ENCODE data around the gene PHKB.
A peak's percentile ranks its signal among the peaks of the same experiment; 100 is the strongest.

PHKB gene

GRCh38 chr16:47625115-47625567 lies 164.0 kb downstream of the PHKB start:
- DNase-seq (ENCODE audit: low read depth in 2 of 2): no peak

GRCh38 chr16:47626246-47626645 lies 165.1 kb downstream of the PHKB start:
- DNase-seq (ENCODE audit: low read depth in 2 of 2): no peak

GRCh38 chr16:47627085-47627639 lies 166.0 kb downstream of the PHKB start:
- no peak for DNase-seq (ENCODE audit: low read depth in 2 of 2)

- no peak for DNase-seq (ENCODE audit: low read depth in 2 of 2)
These were observed 166.6 kb downstream of the PHKB start for GRCh38 chr16:47627721-47628120.

- no peak for DNase-seq (ENCODE audit: low read depth in 2 of 2)
These were observed 170.0 kb downstream of the PHKB start for GRCh38 chr16:47631131-47631530.

- DNase-seq (ENCODE audit: low read depth in 2 of 2): no peak
These were observed 173.0 kb downstream of the PHKB start for GRCh38 chr16:47634126-47634525.

GRCh38 chr16:47634727-47635126 lies 173.6 kb downstream of the PHKB start:
- no peak for DNase-seq (ENCODE audit: low read depth in 2 of 2)

- DNase-seq (ENCODE audit: low read depth in 2 of 2): no peak
These were observed 175.5 kb downstream of the PHKB start for GRCh38 chr16:47636501-47637099.

- no peak for DNase-seq (ENCODE audit: low read depth in 2 of 2)
These were observed 177.0 kb downstream of the PHKB start for GRCh38 chr16:47638175-47638574.

- no peak for DNase-seq (ENCODE audit: low read depth in 2 of 2)
These were observed 179.5 kb downstream of the PHKB start for GRCh38 chr16:47640661-47641060.

GRCh38 chr16:47643323-47644000 lies 182.3 kb downstream of the PHKB start:
- DNase-seq (ENCODE audit: low read depth in 2 of 2): no peak

- peak; percentile 79 to 80 for DNase-seq (ENCODE audit: low read depth in 2 of 2)
These were observed 183.0 kb downstream of the PHKB start for GRCh38 chr16:47644166-47644565.

- DNase-seq (ENCODE audit: low read depth in 2 of 2): no peak
These were observed 183.5 kb downstream of the PHKB start for GRCh38 chr16:47644661-47645060.

- no peak for DNase-seq (ENCODE audit: low read depth in 2 of 2)
These were observed 185.8 kb downstream of the PHKB start for GRCh38 chr16:47646914-47647313.

GRCh38 chr16:47657032-47657431 lies 195.9 kb downstream of the PHKB start:
- DNase-seq (ENCODE audit: low read depth in 2 of 2): no peak

- DNase-seq (ENCODE audit: low read depth in 2 of 2): no peak
These were observed 196.8 kb downstream of the PHKB start for GRCh38 chr16:47657977-47658376.

GRCh38 chr16:47660540-47660939 lies 199.4 kb downstream of the PHKB start:
- no peak for DNase-seq (ENCODE audit: low read depth in 2 of 2)

- no peak for DNase-seq (ENCODE audit: low read depth in 2 of 2)
These were observed 203.7 kb downstream of the PHKB start for GRCh38 chr16:47664653-47665325.

GRCh38 chr16:47666434-47666833 lies 205.3 kb downstream of the PHKB start:
- no peak for DNase-seq (ENCODE audit: low read depth in 2 of 2)

- DNase-seq (ENCODE audit: low read depth in 2 of 2): no peak
These were observed 206.8 kb downstream of the PHKB start for GRCh38 chr16:47667956-47668355.

- DNase-seq (ENCODE audit: low read depth in 2 of 2): no peak
These were observed 211.3 kb downstream of the PHKB start for GRCh38 chr16:47672475-47672874.

- DNase-seq (ENCODE audit: low read depth in 2 of 2): no peak
These were observed 215.6 kb downstream of the PHKB start for GRCh38 chr16:47676635-47677177.
